GM18498 (cell line): ENCODE data around the gene F2R.
"Not testable (repeated sequence)": the region's sequence is repeated elsewhere in the genome, so short reads cannot be mapped to it uniquely, and the experiment has no call there.

Experiments
- ATAC-seq: cut with Tn5 transposase; IDR thresholded peaks from one replicate; pipeline ENCODE4 v1.9.1; 2021; ENCODE audit warnings: mild to moderate bottlenecking, moderate library complexity; ENCODE audit not compliant: unreplicated experiment

F2R gene

DNA sequence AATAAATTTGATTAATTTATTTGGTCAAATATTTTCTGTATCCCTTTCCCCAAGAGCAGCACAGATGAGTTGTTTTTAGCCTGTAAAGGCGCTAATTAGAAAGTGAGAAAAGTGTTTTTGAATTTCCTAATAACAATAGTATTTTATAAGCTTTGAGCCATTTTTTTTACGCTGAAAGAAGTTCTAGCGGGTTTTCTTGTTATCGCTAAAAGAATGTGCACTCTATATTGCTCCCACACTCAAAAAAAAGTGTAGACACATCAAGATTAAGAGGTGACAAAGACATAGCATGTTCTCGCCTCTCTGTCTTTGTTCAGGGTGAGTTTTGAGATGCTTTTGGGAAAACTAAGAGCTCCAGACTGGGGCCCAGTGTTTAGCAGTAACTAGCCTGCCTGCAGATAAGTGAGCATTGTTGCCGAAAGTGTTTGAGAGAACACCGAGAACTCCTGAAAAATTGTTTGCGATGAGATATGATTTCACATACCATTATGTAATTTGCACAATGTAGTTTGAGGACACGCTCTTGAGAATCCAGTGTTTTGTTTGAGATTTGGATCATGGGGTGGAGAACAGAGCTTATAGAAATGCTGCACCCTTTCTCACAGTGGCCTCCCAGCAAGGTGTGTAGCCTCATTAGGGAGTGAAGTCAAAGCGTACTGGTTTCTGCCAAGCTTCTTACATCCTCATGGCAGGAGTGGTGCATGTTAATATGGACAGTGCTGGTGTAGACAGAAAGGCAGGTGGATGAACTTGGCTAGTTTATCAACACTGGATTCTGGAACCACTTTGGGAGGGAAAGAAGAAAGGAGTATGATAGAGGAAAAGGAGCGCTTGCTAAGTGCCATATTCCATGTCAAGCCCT lies 1.5 kb downstream of the F2R start:
- no peak for ATAC-seq

DNA sequence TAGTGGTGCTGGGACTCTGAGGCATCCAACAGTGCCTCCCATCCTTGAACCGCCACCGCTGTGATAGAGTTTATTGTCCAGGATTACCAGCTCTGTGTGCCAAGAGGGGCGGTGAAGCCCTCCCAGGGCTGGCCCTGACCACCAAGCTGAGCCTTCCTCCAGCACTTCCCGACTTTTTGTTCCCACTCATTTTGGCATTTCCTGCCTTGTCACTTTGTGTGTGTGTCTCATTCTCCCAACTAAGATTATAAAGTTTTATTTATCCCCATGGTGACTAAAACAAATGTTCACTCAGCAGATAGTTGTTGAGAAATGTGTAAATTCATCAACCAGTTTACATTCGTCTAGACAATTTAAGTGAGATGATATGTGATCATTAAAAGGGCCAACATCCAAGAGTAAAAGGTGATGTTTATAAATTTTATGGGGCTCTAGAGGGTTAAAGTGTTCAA lies 2.5 kb downstream of the F2R start:
- no peak for ATAC-seq

DNA sequence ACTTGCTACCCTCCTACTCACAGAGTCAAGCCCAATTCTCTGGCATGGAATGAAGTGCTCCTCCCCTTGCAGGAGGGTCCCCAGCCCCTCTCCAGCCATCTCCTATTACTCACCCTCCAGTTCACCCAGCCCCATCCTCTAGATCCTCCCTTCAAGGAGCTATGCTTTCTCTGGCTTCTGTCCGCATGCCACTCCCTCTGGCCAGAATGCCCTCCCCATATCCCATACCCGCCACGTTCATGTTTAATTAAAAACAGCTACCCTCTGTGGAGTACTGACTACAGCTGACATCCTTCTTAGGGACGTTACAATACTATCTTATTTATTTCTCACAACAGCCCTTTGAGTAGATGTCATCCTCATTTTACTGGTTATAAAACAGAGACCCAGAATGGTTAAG lies 3.0 kb downstream of the F2R start:
- no peak for ATAC-seq

DNA sequence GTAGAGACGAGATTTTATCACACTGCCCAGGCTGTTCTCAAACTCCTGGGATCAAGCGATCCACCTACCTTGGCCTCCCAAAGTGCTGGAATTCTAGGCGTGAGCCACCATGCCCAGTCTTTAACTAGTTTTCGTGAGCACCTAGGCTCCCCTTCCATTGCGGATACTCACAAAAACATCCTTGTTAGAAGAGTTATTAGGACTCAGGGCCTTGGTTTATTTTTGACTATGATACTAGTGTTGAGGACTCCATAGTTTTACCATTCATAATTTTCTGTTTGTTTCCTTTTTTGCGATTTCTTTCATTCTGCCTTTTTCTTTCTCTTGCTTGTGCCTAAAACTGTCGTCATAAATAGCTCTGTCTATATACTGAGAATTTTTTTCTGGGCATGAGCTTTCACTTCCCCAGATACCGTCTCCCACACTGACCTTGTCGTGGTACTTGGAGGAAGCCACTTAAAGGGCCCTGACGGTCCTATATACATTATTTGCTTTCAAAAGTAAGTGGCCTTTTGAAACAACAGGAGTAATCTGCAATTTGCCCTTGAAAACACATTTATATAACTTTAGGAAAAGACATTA lies 5.2 kb downstream of the F2R start:
- ATAC-seq: peak; percentile 96

DNA sequence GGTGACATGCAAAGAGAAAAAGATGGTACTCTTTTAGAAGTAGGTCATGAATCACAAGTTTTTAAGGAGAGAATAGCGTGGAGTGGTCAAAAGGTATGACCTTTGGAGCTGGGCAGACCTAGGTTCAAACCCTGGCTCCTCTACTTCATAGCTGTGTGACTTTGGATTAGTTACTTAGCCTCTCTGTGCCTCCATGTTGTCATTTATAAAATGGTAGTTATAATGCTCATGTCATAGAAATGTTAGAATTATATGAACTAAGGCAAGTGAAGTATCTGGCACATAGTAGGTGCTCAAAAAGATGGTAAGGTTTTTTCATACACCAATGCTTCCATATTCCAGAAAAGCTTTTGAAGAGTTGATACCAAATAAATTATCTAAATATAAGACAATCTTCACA lies 7.3 kb downstream of the F2R start:
- no peak for ATAC-seq

DNA sequence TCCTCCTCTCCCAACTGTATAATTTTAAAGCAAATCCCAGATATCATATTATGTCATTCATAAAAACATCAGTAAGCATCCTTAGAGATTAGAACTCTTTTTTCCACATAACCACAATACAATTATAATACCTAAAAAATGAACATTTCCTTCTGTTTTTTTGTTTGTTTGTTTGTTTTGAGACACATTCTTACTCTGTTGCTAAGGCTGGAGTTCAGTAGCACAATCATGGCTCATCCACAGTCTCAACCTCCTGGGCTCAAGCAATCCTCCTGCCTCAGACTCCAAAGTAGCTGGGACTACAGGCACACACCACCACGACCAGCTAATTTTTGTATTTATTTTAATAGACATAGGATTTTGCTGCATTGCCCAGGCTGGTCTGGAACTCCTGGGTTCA lies 8.0 kb downstream of the F2R start:
- no peak for ATAC-seq

DNA sequence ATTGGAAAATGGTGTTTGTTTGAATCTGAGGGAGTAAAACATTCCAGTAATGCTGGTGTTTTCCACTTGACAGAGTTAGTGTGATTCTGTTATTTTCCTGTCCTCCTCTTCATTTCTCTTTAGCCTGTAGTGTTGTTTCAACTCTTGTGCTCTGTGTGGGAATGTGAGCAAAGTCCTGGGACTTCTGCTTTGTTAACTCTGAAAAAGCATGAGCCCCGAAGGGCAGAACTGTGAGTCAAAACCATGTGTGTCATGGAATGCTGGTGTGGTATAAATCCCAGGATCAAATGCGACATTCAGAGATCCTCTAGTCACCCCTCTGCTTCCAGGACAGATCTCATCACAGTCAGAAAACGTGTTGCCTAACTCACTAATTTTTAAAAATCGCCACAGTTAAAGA lies 8.9 kb downstream of the F2R start:
- no peak for ATAC-seq

DNA sequence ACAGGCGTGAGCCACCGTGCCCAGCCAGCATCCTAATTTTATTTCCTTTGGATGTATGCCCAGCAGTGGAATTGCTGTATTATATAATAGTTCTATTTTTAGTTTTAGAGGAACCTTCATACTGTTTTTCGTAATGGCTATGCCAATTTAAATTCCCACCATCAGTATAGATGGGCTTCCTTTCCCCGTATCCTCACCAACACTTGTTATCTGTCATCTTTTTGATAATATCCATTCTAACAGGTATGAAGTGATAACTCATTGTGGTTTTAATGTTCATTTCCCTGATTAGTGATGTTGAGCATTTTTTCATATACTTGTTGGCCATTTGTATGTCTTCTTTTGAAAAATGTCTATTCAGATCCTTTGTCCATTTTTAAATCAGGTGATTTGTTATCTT lies 13.0 kb downstream of the F2R start:
- ATAC-seq: no peak

DNA sequence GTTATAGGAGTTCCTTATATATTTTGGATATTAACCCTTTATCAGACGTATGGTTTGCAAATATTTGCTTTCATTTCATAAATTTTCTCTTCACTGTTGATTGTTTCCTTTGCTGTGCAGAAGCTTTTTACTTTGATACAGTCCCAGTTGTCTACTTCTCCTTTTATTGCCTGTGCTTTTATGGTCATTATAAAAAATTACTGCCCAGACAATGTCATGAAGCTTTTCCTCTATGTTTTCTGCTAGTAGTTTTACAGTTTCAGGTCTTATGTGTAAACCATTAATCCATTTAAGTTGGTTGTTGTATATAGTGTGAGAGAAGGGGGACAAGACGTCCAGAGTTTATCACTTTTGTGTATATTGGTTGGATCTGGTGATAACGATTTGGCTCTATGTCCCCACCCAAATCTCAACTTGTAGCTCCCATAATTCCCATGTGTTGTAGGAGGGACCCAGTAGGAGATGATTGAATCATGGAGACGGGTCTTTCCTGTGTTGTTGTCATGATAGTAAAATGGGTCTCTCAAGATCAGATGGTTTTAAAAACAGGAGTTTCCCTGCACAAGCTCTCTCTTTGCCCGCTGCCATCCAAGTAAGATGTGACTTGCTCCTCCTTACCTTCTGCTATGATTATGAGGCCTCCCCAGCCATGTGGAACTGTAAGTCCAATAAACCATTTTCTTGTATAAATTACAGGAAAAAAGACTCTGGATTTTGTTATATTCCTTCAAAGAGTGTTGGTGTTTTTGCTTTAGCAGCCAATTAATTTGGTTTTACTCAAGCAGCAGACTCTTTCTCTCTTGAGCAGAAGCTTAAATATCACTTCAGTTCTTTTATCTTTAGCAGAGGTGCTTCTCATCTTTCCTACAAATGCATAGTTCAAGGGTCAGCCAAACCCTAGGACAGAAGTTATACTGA lies 13.7 kb downstream of the F2R start:
- no peak for ATAC-seq

DNA sequence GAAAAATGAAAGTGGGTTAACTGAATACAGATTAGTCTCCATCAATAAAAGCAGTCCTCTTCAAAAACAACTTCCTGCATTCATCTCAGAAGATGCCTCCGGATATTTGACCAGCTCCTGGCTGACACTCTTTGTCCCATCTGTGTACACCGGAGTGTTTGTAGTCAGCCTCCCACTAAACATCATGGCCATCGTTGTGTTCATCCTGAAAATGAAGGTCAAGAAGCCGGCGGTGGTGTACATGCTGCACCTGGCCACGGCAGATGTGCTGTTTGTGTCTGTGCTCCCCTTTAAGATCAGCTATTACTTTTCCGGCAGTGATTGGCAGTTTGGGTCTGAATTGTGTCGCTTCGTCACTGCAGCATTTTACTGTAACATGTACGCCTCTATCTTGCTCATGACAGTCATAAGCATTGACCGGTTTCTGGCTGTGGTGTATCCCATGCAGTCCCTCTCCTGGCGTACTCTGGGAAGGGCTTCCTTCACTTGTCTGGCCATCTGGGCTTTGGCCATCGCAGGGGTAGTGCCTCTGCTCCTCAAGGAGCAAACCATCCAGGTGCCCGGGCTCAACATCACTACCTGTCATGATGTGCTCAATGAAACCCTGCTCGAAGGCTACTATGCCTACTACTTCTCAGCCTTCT lies 16.6 kb downstream of the F2R start:
- no peak for ATAC-seq

DNA sequence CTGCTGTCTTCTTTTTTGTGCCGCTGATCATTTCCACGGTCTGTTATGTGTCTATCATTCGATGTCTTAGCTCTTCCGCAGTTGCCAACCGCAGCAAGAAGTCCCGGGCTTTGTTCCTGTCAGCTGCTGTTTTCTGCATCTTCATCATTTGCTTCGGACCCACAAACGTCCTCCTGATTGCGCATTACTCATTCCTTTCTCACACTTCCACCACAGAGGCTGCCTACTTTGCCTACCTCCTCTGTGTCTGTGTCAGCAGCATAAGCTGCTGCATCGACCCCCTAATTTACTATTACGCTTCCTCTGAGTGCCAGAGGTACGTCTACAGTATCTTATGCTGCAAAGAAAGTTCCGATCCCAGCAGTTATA lies 17.1 kb downstream of the F2R start:
- ATAC-seq: no peak

DNA sequence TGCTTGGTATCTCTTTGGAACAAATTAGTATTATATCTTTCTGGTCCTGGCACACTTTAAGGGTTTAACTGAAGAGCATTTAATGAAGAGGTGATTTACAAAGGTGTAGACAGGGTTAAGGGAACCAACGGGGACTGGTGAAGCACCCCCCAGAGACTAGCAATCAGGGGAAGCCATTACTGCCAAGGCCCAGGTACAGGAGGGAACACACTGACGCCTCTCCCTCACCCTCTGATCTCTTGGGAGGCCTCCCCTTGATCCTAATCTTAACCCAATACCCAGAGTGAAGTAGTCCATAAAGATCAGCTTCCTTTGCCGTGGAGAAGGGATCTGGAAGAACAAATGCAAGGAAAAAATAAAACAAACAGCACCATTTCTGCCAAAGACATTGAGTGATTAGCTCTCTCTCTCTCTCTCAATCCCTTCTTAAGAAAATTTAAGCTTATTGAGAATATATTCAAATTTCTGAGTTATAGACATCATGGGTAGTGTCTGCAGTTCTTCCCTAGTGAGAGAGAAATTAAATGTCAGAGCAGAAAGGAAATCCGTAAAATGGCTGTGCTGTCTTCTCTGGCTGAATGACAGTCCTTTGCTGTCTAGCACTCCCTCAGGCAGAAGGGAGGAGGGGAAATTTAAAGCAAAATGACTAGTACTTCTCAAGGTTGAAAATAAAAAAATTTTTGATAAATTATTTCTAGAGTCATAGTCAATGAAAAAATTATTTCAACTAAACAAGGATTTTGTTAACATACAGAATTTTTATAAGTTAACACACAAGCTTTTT lies 20.0 kb downstream of the F2R start:
- ATAC-seq: no peak

DNA sequence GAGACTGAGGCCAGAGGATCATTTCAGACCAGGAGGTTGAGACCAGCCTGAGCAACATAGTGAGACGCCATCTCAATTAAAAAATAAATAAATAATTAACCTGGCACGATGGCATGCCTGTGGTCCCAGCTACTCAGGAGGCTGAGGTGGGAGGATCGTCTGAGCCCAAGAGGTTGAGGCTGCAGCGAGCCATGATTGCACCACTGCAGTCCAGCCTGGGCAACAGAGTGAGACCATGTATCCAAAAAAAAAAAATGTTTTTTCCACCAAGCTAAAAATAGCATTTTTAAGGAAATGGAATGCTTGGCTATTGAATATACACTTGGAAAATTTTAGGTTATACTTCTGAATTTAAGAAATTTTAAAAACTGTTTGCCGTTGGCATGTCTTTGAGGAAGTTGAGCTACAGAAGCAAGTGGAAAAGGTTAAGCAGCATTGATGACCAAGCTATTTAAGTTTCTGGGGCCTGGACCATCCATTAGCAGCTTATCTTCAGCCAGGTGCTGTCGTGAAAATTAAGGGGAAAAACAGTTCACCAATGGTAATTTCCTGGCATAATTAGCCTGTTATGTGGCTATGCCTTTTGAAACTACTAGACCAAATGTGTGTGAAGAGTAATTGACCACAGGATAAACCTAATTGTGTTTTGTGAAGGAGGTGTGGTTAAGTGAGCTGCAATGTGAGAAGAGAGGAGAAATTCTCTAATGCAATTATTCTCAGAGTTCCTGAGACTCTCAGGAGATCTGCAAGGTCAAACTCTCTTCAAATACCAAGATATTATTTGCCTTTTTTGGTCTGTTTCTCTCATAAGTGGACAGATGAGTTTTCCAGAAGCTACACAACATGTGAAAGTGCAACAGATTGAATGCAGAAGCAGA lies 21.0 kb downstream of the F2R start:
- no peak for ATAC-seq

DNA sequence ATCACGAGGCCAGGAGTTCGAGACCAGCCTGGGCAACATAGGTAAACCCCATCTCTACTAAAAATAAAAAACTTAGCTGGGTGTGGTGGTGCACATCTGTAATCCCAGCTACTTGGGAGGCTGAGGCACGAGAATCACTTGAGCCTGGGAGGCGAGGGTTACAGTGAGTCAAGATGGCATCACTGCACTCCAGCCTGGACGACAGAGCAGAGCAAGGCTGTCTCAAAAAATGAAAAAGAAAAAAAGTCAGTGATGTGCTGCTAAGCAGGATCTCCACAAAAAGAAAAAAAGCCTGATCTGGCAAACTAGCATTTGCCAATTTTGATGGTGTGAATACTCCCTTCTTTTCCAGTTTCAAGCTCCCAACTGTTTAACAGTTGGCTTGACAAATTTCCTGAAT lies 21.9 kb downstream of the F2R start:
- ATAC-seq: no peak

DNA sequence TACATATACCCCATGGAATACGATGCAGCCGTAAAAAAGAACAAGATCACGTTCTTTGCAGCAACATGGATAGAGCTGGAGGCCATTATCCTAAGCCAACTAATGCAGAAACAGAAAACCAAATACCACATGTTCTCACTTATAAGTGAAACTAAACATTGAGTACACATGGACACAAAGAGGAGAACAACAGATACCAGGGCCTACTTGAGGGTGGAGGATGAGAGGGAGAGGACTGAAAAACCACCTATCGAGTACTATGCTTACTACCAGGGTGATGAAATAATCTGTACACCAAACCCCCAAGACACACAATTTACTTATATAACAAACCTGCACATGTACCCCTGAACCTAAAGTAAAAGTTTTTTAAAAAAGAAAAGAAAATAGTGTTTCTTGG lies 25.6 kb downstream of the F2R start:
- not testable (repeated sequence) for ATAC-seq

DNA sequence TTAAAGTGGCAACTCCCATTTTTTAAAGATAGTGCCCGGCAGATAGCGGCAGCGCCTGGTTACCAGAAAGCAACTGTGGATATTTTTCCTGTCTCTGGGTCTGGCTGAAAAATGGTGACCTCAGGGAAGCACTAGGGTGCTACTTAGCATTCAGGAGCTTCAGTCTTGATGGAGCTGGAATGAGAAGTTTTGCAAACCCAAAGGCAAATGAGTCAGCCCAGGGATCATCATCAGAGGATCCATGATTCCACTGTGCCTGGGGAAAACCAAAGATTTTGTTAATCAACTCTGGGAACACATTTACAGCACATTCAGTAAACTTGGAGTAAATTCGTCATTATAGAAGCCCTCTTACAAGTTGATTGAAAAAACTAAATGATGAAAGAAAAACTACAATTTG lies 26.7 kb downstream of the F2R start:
- no peak for ATAC-seq

DNA sequence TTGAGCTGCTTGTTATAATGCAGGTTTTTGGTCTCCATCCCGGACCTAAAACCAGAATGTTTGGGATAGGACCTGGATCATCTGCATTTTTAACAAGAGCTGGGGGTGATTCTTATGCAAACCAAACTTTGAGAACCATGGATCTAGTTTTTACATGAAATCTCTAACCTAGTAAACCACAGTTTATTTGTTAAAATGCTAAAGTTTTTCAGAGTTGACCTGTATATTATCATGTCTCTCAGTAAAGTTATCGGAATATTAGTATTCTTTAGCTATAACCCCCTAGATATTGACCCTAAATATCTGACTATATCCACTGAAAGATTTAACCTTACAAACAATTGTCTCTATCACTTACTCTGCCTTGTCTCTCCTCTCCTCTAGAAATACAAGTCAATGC lies 28.7 kb downstream of the F2R start:
- no peak for ATAC-seq

DNA sequence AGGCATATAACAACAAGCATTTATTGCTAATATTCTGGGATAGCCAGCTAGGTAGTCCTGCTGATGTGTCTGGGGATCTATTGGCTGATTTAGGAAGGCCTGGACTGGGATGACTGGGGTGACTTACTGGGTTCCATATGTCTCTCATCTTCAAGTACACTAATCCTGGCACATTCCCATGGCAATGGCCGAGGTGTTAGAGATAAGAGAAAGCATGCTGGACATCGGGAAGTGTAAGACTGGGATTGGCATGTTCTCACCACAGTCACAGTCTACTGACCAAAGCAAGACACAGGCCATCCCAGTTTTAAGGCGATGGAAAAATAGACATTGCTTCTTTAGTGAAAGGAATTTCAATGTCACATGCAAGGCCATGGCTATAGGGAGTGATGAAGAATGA lies 29.7 kb downstream of the F2R start:
- no peak for ATAC-seq

DNA sequence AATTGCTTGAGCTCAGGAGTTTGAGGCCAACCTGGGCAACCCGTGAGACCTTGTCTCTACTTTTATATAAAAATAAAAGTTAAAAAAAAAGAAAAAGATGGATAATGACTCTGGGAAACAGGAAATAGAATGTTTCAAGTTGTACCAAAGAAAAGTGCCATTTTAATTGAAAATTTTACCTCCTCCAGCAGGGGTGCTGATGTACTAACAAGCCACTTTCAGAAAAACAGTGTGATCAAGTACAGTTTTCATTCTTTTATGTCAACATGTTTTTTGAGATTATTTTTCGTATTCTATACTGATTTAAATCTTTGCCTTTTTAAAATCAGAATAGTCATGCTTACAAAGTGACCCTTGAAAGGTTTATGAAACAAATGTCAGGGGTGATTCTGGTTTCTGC lies 30.8 kb downstream of the F2R start:
- ATAC-seq: no peak
